DOHH2 (cell line): ENCODE results near the gene SERINC2.

Experiments
- EZH2phosphoT487 ChIP-seq: fragments of 200-600 bp; sonication (generic); IDR thresholded peaks from 2 replicates; pipeline ENCODE4 v1.6.1; 2017; ENCODE audit warnings: borderline replicate concordance, mild to moderate bottlenecking, antibody characterized with exemption, low read length, moderate library complexity, mixed read lengths
- TF ChIP-seq, protein P1 (sequence below): fragments of 200-600 bp; sonication (generic); IDR thresholded peaks from one replicate; pipeline ENCODE4 v1.5.1; 2014; ENCODE audit warnings: antibody characterized with exemption, mild to moderate bottlenecking, low read depth, low read length; ENCODE audit not compliant: poor library complexity, severe bottlenecking

DNA sequence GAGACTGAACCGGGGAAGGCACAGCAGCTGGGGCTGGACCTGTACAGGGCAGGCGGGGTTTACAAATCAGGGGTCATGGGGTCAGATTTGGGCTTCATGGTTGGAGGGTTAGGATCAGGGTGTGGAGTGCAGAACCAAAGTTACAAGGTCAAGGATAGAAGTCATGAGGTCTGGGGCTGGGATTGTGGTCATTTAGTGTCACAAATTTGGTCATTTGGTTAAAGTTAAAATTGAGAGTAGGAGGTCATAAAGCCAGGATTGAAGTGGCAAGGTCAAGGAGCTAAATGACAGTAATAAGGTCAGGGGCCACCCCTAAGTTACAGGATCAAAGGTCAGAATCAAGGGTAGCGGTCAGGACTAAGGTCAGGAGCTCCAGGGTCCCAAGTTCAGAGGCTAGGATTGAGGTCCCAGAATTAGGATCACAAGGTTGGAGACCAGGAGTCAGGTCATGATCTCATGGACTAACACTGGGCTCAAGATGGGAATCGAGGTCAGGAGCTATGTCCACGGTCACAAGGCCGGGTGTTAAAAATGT is 20.4 kb downstream of the SERINC2 start:
- TF ChIP-seq, protein P1, sequence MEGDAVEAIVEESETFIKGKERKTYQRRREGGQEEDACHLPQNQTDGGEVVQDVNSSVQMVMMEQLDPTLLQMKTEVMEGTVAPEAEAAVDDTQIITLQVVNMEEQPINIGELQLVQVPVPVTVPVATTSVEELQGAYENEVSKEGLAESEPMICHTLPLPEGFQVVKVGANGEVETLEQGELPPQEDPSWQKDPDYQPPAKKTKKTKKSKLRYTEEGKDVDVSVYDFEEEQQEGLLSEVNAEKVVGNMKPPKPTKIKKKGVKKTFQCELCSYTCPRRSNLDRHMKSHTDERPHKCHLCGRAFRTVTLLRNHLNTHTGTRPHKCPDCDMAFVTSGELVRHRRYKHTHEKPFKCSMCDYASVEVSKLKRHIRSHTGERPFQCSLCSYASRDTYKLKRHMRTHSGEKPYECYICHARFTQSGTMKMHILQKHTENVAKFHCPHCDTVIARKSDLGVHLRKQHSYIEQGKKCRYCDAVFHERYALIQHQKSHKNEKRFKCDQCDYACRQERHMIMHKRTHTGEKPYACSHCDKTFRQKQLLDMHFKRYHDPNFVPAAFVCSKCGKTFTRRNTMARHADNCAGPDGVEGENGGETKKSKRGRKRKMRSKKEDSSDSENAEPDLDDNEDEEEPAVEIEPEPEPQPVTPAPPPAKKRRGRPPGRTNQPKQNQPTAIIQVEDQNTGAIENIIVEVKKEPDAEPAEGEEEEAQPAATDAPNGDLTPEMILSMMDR = no peak
- no peak for TF ChIP-seq EZH2phosphoT487
